ENCODE results near the gene SQOR.

Gene SQOR

GRCh38 chr15:45703670-45704328 lies 69.0 kb downstream of the SQOR start:
- Histone ChIP-seq H3K9ac (ENCODE audit: low read length) (no peak overlapping the region), H3K4me3 (ENCODE audit: low read length) (peak overlapping the region; percentile 80), H3K36me3 (ENCODE audit: control insufficient read depth, insufficient read depth, low read length) (no peaks in the 10 kb centered on the region), H3K27me3 (ENCODE audit: control insufficient read depth, insufficient read depth, low read length) (no peaks in the 10 kb centered on the region), H3K4me1 (ENCODE audit: control insufficient read depth, insufficient read depth, low read length) (peaks cover 4% of the 10 kb centered on the region), H3K27ac (ENCODE audit: low read depth, low read length) (no peak overlapping the region)

GRCh38 chr15:45704329-45705249 lies 69.8 kb downstream of the SQOR start:
- peak overlapping the region; percentile 80 for H3K4me3 ChIP-seq (ENCODE audit: low read length)
- H3K36me3 ChIP-seq (ENCODE audit: control insufficient read depth, insufficient read depth, low read length), result no peaks in the 10 kb centered on the region
- H3K4me1 ChIP-seq (ENCODE audit: control insufficient read depth, insufficient read depth, low read length), result peaks cover 4% of the 10 kb centered on the region
- H3K27me3 ChIP-seq (ENCODE audit: control insufficient read depth, insufficient read depth, low read length), result no peaks in the 10 kb centered on the region
- peak overlapping the region; percentile 67 for H3K27ac ChIP-seq (ENCODE audit: low read depth, low read length)
- no peak overlapping the region for H3K9ac ChIP-seq (ENCODE audit: low read length)

DNA sequence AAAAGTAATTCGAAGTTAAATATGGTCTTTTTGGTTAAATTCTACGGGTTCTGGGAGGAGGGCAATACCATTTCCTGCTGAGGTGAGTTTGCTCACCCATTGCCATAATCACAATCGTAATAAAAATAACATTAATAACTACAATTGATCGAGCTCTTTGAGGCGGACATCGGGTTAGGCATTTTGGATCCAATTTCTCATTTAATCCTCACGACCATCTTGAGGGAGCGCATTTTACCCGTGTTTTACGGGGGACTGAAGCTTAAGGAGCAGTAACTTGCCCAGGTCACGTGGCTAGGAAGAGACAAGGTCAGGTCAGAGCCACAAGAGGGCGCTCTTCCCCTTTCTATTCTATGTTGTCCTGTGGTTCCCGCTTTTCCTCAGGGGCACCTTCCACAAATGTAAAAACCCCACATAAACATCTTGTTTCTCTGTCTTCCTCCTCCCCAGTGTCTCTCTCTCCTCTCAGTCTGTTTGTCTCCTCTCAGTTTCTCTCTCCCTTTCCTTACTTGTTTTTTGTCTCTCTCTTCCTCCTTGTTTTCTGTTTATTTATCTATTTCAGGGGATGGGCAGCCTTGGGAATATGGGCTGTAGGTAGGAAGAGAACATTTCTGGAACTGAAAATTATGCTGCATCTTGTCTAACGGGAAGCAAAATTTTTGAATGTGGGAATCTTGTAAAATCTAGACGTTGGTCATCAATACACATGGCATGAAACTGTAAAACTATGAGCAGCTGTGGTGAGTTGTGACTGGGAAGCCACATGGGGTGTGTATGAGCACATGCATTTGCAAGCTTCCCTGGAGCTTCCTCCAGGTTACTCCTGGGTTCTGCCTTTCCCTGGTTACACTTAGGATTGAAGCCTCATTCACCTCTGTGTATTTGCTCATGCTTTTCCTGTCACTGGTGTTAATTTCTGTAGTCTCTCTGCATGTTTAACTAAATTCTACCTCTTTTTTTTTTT lies 71.0 kb downstream of the SQOR start:
- peak overlapping the region; percentile 67 for H3K27ac ChIP-seq (ENCODE audit: low read depth, low read length)
- peaks cover 9% of the 10 kb centered on the region for H3K4me1 ChIP-seq (ENCODE audit: control insufficient read depth, insufficient read depth, low read length)
- peak overlapping the region; percentile 80 for H3K4me3 ChIP-seq (ENCODE audit: low read length)
- no peaks in the 10 kb centered on the region for H3K27me3 ChIP-seq (ENCODE audit: control insufficient read depth, insufficient read depth, low read length)
- no peaks in the 10 kb centered on the region for H3K36me3 ChIP-seq (ENCODE audit: control insufficient read depth, insufficient read depth, low read length)
- H3K9ac ChIP-seq (ENCODE audit: low read length), result no peak overlapping the region

GRCh38 chr15:45710657-45711056 lies 75.8 kb downstream of the SQOR start:
- H3K27ac ChIP-seq (ENCODE audit: low read depth, low read length), result peak overlapping the region; percentile 93
- peaks cover 17% of the 10 kb centered on the region for H3K4me1 ChIP-seq (ENCODE audit: control insufficient read depth, insufficient read depth, low read length)
- H3K36me3 ChIP-seq (ENCODE audit: control insufficient read depth, insufficient read depth, low read length), result no peaks in the 10 kb centered on the region
- H3K9ac ChIP-seq (ENCODE audit: low read length), result no peak overlapping the region
- H3K27me3 ChIP-seq (ENCODE audit: control insufficient read depth, insufficient read depth, low read length), result no peaks in the 10 kb centered on the region
- no peak overlapping the region for H3K4me3 ChIP-seq (ENCODE audit: low read length)

- Histone ChIP-seq H3K9ac (ENCODE audit: low read length) (no peak overlapping the region), H3K4me3 (ENCODE audit: low read length) (peak overlapping the region; percentile 14), H3K4me1 (ENCODE audit: control insufficient read depth, insufficient read depth, low read length) (peaks cover 13% of the 10 kb centered on the region), H3K36me3 (ENCODE audit: control insufficient read depth, insufficient read depth, low read length) (no peaks in the 10 kb centered on the region), H3K27me3 (ENCODE audit: control insufficient read depth, insufficient read depth, low read length) (no peaks in the 10 kb centered on the region), H3K27ac (ENCODE audit: low read depth, low read length) (peak overlapping the region; percentile 46)
These were observed 80.0 kb downstream of the SQOR start for GRCh38 chr15:45714590-45715488.

DNA sequence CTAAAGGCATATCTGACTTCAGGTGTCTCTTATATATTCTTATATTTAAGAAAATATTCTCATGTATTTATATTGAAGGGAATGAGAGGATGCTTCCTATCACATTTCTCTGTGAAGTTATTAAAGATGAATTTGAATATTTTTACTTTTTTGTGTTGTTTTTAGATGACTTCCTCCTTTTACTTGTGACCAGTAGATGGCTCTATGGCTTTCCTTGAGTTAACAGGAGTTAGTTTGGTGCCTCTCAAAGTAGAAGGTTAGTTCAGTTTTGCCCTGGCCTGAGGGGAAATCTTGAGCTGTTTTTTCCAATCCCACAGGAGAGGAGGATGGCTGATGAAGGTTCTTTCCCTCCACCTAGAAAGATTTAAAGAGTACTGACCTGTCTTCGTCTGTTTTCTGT lies 80.7 kb downstream of the SQOR start:
- Histone ChIP-seq H3K4me1 (ENCODE audit: control insufficient read depth, insufficient read depth, low read length) (peaks cover 10% of the 10 kb centered on the region), H3K27me3 (ENCODE audit: control insufficient read depth, insufficient read depth, low read length) (no peaks in the 10 kb centered on the region), H3K36me3 (ENCODE audit: control insufficient read depth, insufficient read depth, low read length) (no peaks in the 10 kb centered on the region), H3K27ac (ENCODE audit: low read depth, low read length) (peak overlapping the region; percentile 15), H3K4me3 (ENCODE audit: low read length) (no peak overlapping the region), H3K9ac (ENCODE audit: low read length) (no peak overlapping the region)

DNA sequence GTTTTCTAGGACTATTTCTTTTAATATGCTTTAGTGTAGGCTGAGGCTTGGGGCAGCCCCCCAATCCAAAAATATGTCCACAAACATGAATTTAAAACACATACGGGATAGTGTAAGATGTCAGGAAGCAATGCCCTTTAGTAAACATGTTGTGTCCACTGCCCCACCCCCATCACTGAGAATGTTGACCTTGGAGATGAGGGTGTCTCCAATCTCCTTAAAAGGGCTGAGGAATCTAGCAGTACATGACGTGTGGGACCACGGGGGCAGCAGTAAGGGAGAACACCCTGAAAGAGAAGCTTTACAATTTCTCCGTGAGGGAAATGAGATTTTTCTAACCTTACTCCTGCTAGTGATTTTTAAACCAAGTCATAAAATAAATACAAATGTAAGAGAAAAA lies 84.7 kb downstream of the SQOR start:
- no peak overlapping the region for H3K27ac ChIP-seq (ENCODE audit: low read depth, low read length)
- H3K4me3 ChIP-seq (ENCODE audit: low read length), result no peak overlapping the region
- H3K9ac ChIP-seq (ENCODE audit: low read length), result no peak overlapping the region
- H3K4me1 ChIP-seq (ENCODE audit: control insufficient read depth, insufficient read depth, low read length), result peaks cover 4% of the 10 kb centered on the region
- no peaks in the 10 kb centered on the region for H3K27me3 ChIP-seq (ENCODE audit: control insufficient read depth, insufficient read depth, low read length)
- no peaks in the 10 kb centered on the region for H3K36me3 ChIP-seq (ENCODE audit: control insufficient read depth, insufficient read depth, low read length)

DNA sequence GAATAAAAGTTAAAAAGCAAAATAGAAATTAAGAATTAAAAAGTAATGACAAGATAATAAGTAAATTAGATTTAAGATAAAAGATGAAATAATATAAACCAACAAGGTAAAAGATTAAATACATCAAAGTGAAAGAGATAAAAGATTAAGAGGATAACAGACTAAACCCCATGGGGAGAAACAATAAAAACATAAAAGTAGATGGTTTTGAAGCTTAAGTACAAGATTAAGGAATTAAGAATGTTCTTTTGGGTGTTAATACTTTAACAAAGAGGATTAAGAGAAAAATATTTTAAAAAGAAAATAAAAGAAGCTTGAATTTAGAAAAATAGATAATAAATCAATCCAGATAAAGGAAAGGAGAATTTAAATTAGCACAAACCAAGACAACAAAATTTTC lies 85.4 kb downstream of the SQOR start:
- Histone ChIP-seq H3K27me3 (ENCODE audit: control insufficient read depth, insufficient read depth, low read length) (no peaks in the 10 kb centered on the region), H3K27ac (ENCODE audit: low read depth, low read length) (no peak overlapping the region), H3K36me3 (ENCODE audit: control insufficient read depth, insufficient read depth, low read length) (no peaks in the 10 kb centered on the region), H3K4me3 (ENCODE audit: low read length) (no peak overlapping the region), H3K9ac (ENCODE audit: low read length) (no peak overlapping the region), H3K4me1 (ENCODE audit: control insufficient read depth, insufficient read depth, low read length) (no peaks in the 10 kb centered on the region)

GRCh38 chr15:45728641-45729040 lies 93.8 kb downstream of the SQOR start:
- no peak overlapping the region for H3K27ac ChIP-seq (ENCODE audit: low read depth, low read length)

DNA sequence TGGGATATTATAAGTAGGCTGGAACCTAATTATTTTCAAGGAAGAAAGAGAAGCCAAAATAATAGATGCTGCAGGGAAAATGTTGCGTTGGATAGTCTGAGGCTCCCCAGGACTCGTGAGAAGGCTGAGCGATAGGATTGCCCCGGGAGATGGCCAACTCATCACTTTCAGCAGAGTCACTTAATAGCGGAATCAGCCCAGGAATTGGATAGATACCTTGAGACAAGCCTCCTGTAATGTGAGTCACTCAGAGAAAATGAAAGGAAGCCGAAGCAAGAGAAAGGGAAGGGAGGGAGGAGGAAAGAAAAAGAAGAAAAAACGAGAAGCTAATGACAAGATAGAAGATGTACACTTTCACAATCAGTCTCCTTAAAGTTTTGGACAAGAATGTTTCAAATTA lies 94.3 kb downstream of the SQOR start:
- Histone ChIP-seq H3K27me3 (ENCODE audit: control insufficient read depth, insufficient read depth, low read length) (no peaks in the 10 kb centered on the region), H3K4me3 (ENCODE audit: low read length) (no peak overlapping the region), H3K9ac (ENCODE audit: low read length) (no peak overlapping the region)

More at GRCh38 chr15:45728641-45729040, 93.8 kb downstream of the SQOR start:
- H3K4me1 ChIP-seq (ENCODE audit: control insufficient read depth, insufficient read depth, low read length), result peaks cover 9% of the 10 kb centered on the region
- no peak overlapping the region for H3K4me3 ChIP-seq (ENCODE audit: low read length)
- no peaks in the 10 kb centered on the region for H3K36me3 ChIP-seq (ENCODE audit: control insufficient read depth, insufficient read depth, low read length)
- H3K27me3 ChIP-seq (ENCODE audit: control insufficient read depth, insufficient read depth, low read length), result no peaks in the 10 kb centered on the region
- no peak overlapping the region for H3K9ac ChIP-seq (ENCODE audit: low read length)

GRCh38 chr15:45731343-45731742 lies 96.5 kb downstream of the SQOR start:
- no peaks in the 10 kb centered on the region for H3K27me3 ChIP-seq (ENCODE audit: control insufficient read depth, insufficient read depth, low read length)
- no peak overlapping the region for H3K9ac ChIP-seq (ENCODE audit: low read length)
- no peak overlapping the region for H3K4me3 ChIP-seq (ENCODE audit: low read length)
- H3K4me1 ChIP-seq (ENCODE audit: control insufficient read depth, insufficient read depth, low read length), result peaks cover 14% of the 10 kb centered on the region
- no peaks in the 10 kb centered on the region for H3K36me3 ChIP-seq (ENCODE audit: control insufficient read depth, insufficient read depth, low read length)
- H3K27ac ChIP-seq (ENCODE audit: low read depth, low read length), result no peak overlapping the region

More for the DNA sequence above, 94.3 kb downstream of the SQOR start:
- H3K27ac ChIP-seq (ENCODE audit: low read depth, low read length), result no peak overlapping the region
- peaks cover 14% of the 10 kb centered on the region for H3K4me1 ChIP-seq (ENCODE audit: control insufficient read depth, insufficient read depth, low read length)
- no peaks in the 10 kb centered on the region for H3K36me3 ChIP-seq (ENCODE audit: control insufficient read depth, insufficient read depth, low read length)
